Measurements from ENCODE around the gene DLG2.

DLG2 gene

GRCh38 chr11:85485902-85486301, 141.2 kb downstream of the DLG2 start:
- Histone ChIP-seq H3K9me3 (ENCODE audit: low read length) (peaks cover 5% of the 10 kb centered on the region), H3K9ac (ENCODE audit: low read length) (no peak overlapping the region), H3K27ac (ENCODE audit: low read depth, low read length) (no peak overlapping the region), H3K36me3 (ENCODE audit: insufficient read depth, low read length) (no peaks in the 10 kb centered on the region), H3K4me1 (ENCODE audit: insufficient read depth, low read length) (no peaks in the 10 kb centered on the region), H3K27me3 (ENCODE audit: control insufficient read depth in 1 of 2, insufficient read depth in 2 of 2, low read length in 2 of 2) (no peaks in the 10 kb centered on the region), H3K4me3 (ENCODE audit: low read depth in 1 of 2, low read length in 2 of 2) (no peak overlapping the region)

- Histone ChIP-seq H3K9me3 (ENCODE audit: low read length) (peaks cover 5% of the 10 kb centered on the region), H3K4me1 (ENCODE audit: insufficient read depth, low read length) (no peaks in the 10 kb centered on the region), H3K27ac (ENCODE audit: low read depth, low read length) (no peak overlapping the region), H3K27me3 (ENCODE audit: control insufficient read depth in 1 of 2, insufficient read depth in 2 of 2, low read length in 2 of 2) (no peaks in the 10 kb centered on the region), H3K36me3 (ENCODE audit: insufficient read depth, low read length) (no peaks in the 10 kb centered on the region), H3K9ac (ENCODE audit: low read length) (no peak overlapping the region), H3K4me3 (ENCODE audit: low read depth in 1 of 2, low read length in 2 of 2) (no peak overlapping the region)
These were observed 143.3 kb downstream of the DLG2 start for GRCh38 chr11:85483861-85484260.

- Histone ChIP-seq H3K9ac (ENCODE audit: low read length) (no peak overlapping the region), H3K36me3 (ENCODE audit: insufficient read depth, low read length) (no peaks in the 10 kb centered on the region), H3K9me3 (ENCODE audit: low read length) (peaks cover 5% of the 10 kb centered on the region)
These were observed 145.3 kb downstream of the DLG2 start for GRCh38 chr11:85481862-85482261.

GRCh38 chr11:85475660-85476517, 151.3 kb downstream of the DLG2 start:
- no peaks in the 10 kb centered on the region for H3K27me3 ChIP-seq (ENCODE audit: control insufficient read depth in 1 of 2, insufficient read depth in 2 of 2, low read length in 2 of 2)
- H3K27ac ChIP-seq (ENCODE audit: low read depth, low read length): no peak overlapping the region
- no peak overlapping the region for H3K4me3 ChIP-seq (ENCODE audit: low read depth in 1 of 2, low read length in 2 of 2)
- no peaks in the 10 kb centered on the region for H3K9me3 ChIP-seq (ENCODE audit: low read length)
- no peaks in the 10 kb centered on the region for H3K36me3 ChIP-seq (ENCODE audit: insufficient read depth, low read length)
- H3K9ac ChIP-seq (ENCODE audit: low read length): no peak overlapping the region
- H3K4me1 ChIP-seq (ENCODE audit: insufficient read depth, low read length): no peaks in the 10 kb centered on the region

More at GRCh38 chr11:85481862-85482261, 145.3 kb downstream of the DLG2 start:
- no peak overlapping the region for H3K4me3 ChIP-seq (ENCODE audit: low read depth in 1 of 2, low read length in 2 of 2)
- no peaks in the 10 kb centered on the region for H3K4me1 ChIP-seq (ENCODE audit: insufficient read depth, low read length)
- H3K27ac ChIP-seq (ENCODE audit: low read depth, low read length): no peak overlapping the region
- no peaks in the 10 kb centered on the region for H3K27me3 ChIP-seq (ENCODE audit: control insufficient read depth in 1 of 2, insufficient read depth in 2 of 2, low read length in 2 of 2)

GRCh38 chr11:85472953-85473352, 154.2 kb downstream of the DLG2 start:
- Histone ChIP-seq H3K27me3 (ENCODE audit: control insufficient read depth in 1 of 2, insufficient read depth in 2 of 2, low read length in 2 of 2) (no peaks in the 10 kb centered on the region), H3K36me3 (ENCODE audit: insufficient read depth, low read length) (no peaks in the 10 kb centered on the region), H3K27ac (ENCODE audit: low read depth, low read length) (no peak overlapping the region), H3K9ac (ENCODE audit: low read length) (no peak overlapping the region), H3K4me1 (ENCODE audit: insufficient read depth, low read length) (no peaks in the 10 kb centered on the region), H3K9me3 (ENCODE audit: low read length) (no peaks in the 10 kb centered on the region), H3K4me3 (ENCODE audit: low read depth in 1 of 2, low read length in 2 of 2) (no peak overlapping the region)

- Histone ChIP-seq H3K27ac (ENCODE audit: low read depth, low read length) (no peak overlapping the region), H3K9ac (ENCODE audit: low read length) (no peak overlapping the region), H3K9me3 (ENCODE audit: low read length) (no peaks in the 10 kb centered on the region), H3K4me1 (ENCODE audit: insufficient read depth, low read length) (no peaks in the 10 kb centered on the region), H3K4me3 (ENCODE audit: low read depth in 1 of 2, low read length in 2 of 2) (no peak overlapping the region), H3K27me3 (ENCODE audit: control insufficient read depth in 1 of 2, insufficient read depth in 2 of 2, low read length in 2 of 2) (no peaks in the 10 kb centered on the region), H3K36me3 (ENCODE audit: insufficient read depth, low read length) (no peaks in the 10 kb centered on the region)
These were observed 162.9 kb downstream of the DLG2 start for GRCh38 chr11:85464283-85464682.

GRCh38 chr11:85459304-85459703, 167.8 kb downstream of the DLG2 start:
- H3K9me3 ChIP-seq (ENCODE audit: low read length): no peaks in the 10 kb centered on the region
- H3K27ac ChIP-seq (ENCODE audit: low read depth, low read length): no peak overlapping the region
- no peaks in the 10 kb centered on the region for H3K4me1 ChIP-seq (ENCODE audit: insufficient read depth, low read length)
- no peak overlapping the region for H3K9ac ChIP-seq (ENCODE audit: low read length)
- no peak overlapping the region for H3K4me3 ChIP-seq (ENCODE audit: low read depth in 1 of 2, low read length in 2 of 2)
- no peaks in the 10 kb centered on the region for H3K27me3 ChIP-seq (ENCODE audit: control insufficient read depth in 1 of 2, insufficient read depth in 2 of 2, low read length in 2 of 2)
- no peaks in the 10 kb centered on the region for H3K36me3 ChIP-seq (ENCODE audit: insufficient read depth, low read length)

- H3K27ac ChIP-seq (ENCODE audit: low read depth, low read length): no peak overlapping the region
- H3K36me3 ChIP-seq (ENCODE audit: insufficient read depth, low read length): no peaks in the 10 kb centered on the region
- H3K4me1 ChIP-seq (ENCODE audit: insufficient read depth, low read length): peaks cover 14% of the 10 kb centered on the region
- H3K9ac ChIP-seq (ENCODE audit: low read length): no peak overlapping the region
- H3K9me3 ChIP-seq (ENCODE audit: low read length): no peaks in the 10 kb centered on the region
- no peaks in the 10 kb centered on the region for H3K27me3 ChIP-seq (ENCODE audit: control insufficient read depth in 1 of 2, insufficient read depth in 2 of 2, low read length in 2 of 2)
- H3K4me3 ChIP-seq (ENCODE audit: low read depth in 1 of 2, low read length in 2 of 2): no peak overlapping the region
These were observed 182.7 kb downstream of the DLG2 start for GRCh38 chr11:85444479-85444878.

- peaks cover 11% of the 10 kb centered on the region for H3K4me1 ChIP-seq (ENCODE audit: insufficient read depth, low read length)
- H3K36me3 ChIP-seq (ENCODE audit: insufficient read depth, low read length): no peaks in the 10 kb centered on the region
- no peak overlapping the region for H3K4me3 ChIP-seq (ENCODE audit: low read depth in 1 of 2, low read length in 2 of 2)
- no peaks in the 10 kb centered on the region for H3K27me3 ChIP-seq (ENCODE audit: control insufficient read depth in 1 of 2, insufficient read depth in 2 of 2, low read length in 2 of 2)
- H3K9ac ChIP-seq (ENCODE audit: low read length): no peak overlapping the region
- no peak overlapping the region for H3K27ac ChIP-seq (ENCODE audit: low read depth, low read length)
- H3K9me3 ChIP-seq (ENCODE audit: low read length): no peaks in the 10 kb centered on the region
These were observed 186.9 kb downstream of the DLG2 start for GRCh38 chr11:85440273-85440672.

GRCh38 chr11:85438328-85438727, 188.8 kb downstream of the DLG2 start:
- Histone ChIP-seq H3K9me3 (ENCODE audit: low read length) (no peaks in the 10 kb centered on the region), H3K4me1 (ENCODE audit: insufficient read depth, low read length) (no peaks in the 10 kb centered on the region), H3K4me3 (ENCODE audit: low read depth in 1 of 2, low read length in 2 of 2) (no peak overlapping the region), H3K27me3 (ENCODE audit: control insufficient read depth in 1 of 2, insufficient read depth in 2 of 2, low read length in 2 of 2) (no peaks in the 10 kb centered on the region), H3K27ac (ENCODE audit: low read depth, low read length) (no peak overlapping the region), H3K36me3 (ENCODE audit: insufficient read depth, low read length) (no peaks in the 10 kb centered on the region), H3K9ac (ENCODE audit: low read length) (no peak overlapping the region)

GRCh38 chr11:85431319-85431718, 195.8 kb downstream of the DLG2 start:
- Histone ChIP-seq H3K27me3 (ENCODE audit: control insufficient read depth in 1 of 2, insufficient read depth in 2 of 2, low read length in 2 of 2) (no peaks in the 10 kb centered on the region), H3K9me3 (ENCODE audit: low read length) (no peaks in the 10 kb centered on the region), H3K27ac (ENCODE audit: low read depth, low read length) (no peak overlapping the region), H3K4me3 (ENCODE audit: low read depth in 1 of 2, low read length in 2 of 2) (no peak overlapping the region), H3K4me1 (ENCODE audit: insufficient read depth, low read length) (peaks cover 6% of the 10 kb centered on the region), H3K9ac (ENCODE audit: low read length) (no peak overlapping the region), H3K36me3 (ENCODE audit: insufficient read depth, low read length) (no peaks in the 10 kb centered on the region)

- Histone ChIP-seq H3K9me3 (ENCODE audit: low read length) (peaks cover 3% of the 10 kb centered on the region), H3K27me3 (ENCODE audit: control insufficient read depth in 1 of 2, insufficient read depth in 2 of 2, low read length in 2 of 2) (no peaks in the 10 kb centered on the region), H3K36me3 (ENCODE audit: insufficient read depth, low read length) (no peaks in the 10 kb centered on the region), H3K9ac (ENCODE audit: low read length) (no peak overlapping the region), H3K4me1 (ENCODE audit: insufficient read depth, low read length) (no peaks in the 10 kb centered on the region), H3K4me3 (ENCODE audit: low read depth in 1 of 2, low read length in 2 of 2) (no peak overlapping the region), H3K27ac (ENCODE audit: low read depth, low read length) (no peak overlapping the region)
These were observed 203.3 kb downstream of the DLG2 start for GRCh38 chr11:85423794-85424193.
